CD4-positive, alpha-beta T cell treated with Interleukin-15 for 1 hour (primary cell): ENCODE data around the gene C5orf63.
"Not testable (repeated sequence)": the region's sequence is repeated elsewhere in the genome, so short reads cannot be mapped to it uniquely, and the experiment has no call there.

Experiments used
- DNase-seq: peaks from one replicate; pipeline ENCODE4 v3.0.0-alpha.2; 2020

C5orf63 gene

DNA sequence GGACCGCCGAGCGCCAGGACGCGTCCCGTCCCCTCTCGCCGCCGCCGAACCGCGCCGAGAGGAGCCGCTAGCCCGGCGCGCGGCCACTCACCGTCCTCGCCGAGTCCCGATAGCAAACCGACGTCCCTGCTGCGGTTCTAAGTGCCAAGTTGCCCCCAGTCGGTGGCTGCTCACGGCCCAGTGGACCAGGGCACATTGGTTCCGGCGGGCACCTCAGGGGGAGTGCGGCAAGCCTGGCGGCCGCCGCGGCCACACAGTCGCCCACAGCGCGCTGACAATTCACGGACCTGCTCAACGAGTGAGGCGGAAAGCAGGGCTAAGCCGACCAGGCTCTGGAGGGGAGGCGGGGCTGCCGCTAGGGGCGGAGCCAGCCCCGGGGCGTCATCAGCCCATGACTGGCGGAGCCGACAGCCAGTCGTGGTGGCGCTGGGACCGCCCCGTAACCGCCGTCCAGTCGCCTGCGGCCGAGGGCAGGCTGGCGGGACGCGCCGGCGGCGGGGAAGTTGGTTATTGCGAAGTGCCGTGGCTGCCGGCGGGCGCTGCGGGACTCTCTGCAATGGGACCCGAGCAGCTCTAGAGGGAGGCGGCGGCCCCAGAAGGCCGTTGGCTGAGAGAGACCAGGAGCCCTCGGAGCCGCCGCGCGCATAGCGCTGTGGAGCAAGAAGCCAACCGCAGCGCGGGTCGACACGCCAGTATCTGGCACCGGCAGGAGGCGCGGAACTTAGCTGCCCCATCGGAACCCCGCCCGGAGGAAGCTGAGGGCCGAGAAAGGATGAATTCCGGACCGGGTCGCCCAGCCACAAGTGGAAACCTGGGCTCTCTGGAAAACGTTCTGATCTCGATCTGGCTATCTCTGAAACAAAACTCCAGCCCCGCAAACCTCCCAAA is 42.8 kb downstream of the C5orf63 start, which contains the start of gene MARCHF3:
TSS of gene MARCHF3 (minus strand) at position 300 of the 888 bp plus-strand sequence. CDS start 112,387 bp downstream, outside the sequence.
- DNase-seq: peak; percentile 96

- peak; percentile 46 for DNase-seq
These were observed 43.6 kb downstream of the C5orf63 start for GRCh38 chr5:127029581-127030258.

DNA sequence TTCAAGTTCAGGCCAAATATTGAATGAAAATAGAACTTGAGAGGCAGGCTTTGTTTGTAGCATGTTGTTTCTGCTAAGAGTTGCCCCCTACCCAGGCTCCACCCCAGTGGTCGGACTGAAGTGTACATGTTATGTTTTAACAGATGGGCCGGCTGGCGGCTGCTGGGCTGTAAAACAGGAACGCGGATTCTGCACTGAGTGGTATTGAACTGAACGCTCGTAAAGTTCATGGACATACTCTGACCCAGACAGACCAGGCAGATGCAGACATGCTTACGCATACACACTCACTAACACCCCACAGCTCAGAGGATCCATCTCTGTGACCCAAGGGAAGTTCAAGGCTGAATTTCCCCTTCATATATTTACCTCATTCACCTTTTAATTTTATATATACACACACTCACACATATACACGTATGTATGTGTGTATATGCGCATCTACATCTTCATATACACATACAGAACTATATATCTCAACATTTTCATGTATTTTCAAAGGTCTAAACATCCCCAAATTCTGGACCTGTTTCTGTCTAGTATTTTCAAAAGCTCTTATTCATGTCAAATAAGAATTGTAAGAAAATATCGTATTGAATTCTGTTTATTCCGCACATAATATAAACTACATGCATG is 44.4 kb downstream of the C5orf63 start:
- peak; percentile 20 for DNase-seq

DNA sequence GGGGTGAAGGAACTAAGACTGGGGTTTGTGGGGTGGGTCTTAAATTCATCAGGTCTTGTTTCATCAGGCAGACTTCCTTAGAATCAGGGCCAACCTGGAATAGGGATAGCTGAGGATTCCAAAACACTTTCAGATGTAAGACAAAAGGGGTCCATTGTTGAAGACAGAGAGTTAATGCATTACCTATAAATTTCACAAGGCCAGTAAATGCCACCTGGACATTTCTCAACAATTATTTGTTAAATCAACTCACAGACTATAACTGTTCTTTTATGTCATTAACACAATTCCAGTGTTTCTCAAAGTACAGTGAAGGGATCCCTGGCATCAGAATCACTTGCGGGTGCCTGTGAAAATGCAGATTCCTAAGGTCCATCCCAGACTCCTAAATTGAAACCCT is 45.8 kb downstream of the C5orf63 start:
- no peak for DNase-seq

- no peak for DNase-seq
These were observed 47.1 kb downstream of the C5orf63 start for GRCh38 chr5:127026166-127026565.

- no peak for DNase-seq
These were observed 47.8 kb downstream of the C5orf63 start for GRCh38 chr5:127025467-127025866.

- DNase-seq: no peak
These were observed 48.5 kb downstream of the C5orf63 start for GRCh38 chr5:127024821-127025220.

GRCh38 chr5:127023552-127024191 is 49.6 kb downstream of the C5orf63 start:
- DNase-seq: not testable (repeated sequence)

GRCh38 chr5:127022846-127023245 is 50.5 kb downstream of the C5orf63 start:
- no peak for DNase-seq

DNA sequence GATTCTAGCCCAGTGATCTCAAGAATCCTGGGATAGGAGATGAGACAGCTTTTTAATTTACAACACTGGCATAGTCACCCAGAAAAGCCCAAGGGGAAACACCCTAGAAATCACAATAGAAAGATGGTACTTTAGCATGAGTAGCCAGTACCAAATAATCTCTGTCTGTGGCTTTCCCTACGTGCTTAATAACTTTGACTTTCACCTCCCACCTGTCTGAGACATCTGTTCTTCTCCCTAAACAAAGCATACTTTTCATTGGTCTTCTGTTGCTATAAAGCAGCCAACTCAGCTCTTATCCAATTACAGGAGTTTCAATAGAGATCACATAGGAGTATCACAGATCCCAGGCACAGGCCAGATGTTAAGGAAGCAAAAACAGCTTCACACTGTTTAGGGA is 53.4 kb downstream of the C5orf63 start:
- no peak for DNase-seq

- not testable (repeated sequence) for DNase-seq
These were observed 56.6 kb downstream of the C5orf63 start for GRCh38 chr5:127016722-127017121.

DNA sequence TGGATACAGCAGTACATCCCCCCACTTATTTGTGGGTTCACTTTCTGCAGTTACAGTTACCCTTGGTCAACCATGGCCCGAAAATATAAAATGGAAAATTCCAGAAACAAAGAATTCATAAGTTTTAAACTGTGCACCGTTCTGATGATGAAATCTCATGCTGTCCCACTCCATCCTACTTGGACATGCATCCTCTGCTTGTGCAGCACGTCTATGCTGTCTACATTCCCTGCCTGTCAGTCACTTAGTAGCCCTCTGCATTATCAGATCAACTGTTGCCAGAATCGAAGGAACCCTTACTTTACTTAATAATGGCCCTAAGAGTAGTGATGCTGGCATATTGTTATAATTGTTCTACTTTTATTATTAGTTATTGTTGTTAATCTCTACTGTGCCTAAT is 57.6 kb downstream of the C5orf63 start:
- DNase-seq: no peak

DNA sequence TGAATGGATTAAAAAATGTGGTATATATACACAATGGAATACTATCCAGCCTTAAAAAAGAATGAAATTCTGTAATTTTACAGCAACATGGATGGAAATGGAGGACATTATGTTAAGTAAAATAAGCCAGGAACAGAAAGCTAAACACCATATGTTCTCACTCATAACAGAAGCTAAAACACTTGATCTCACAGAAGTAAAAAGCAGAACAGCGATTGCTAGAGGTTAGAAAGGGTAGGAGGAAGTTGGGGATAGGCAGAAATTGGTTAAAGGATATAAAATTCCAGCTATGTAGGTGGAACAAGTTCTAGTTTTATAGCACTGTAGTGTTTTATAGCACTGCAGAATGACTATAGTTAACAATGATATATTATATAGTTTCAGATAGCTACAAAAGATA is 58.7 kb downstream of the C5orf63 start:
- no peak for DNase-seq

- no peak for DNase-seq
These were observed 59.9 kb downstream of the C5orf63 start for GRCh38 chr5:127013407-127013806.

- DNase-seq: no peak
These were observed 60.4 kb downstream of the C5orf63 start for GRCh38 chr5:127012916-127013315.

DNA sequence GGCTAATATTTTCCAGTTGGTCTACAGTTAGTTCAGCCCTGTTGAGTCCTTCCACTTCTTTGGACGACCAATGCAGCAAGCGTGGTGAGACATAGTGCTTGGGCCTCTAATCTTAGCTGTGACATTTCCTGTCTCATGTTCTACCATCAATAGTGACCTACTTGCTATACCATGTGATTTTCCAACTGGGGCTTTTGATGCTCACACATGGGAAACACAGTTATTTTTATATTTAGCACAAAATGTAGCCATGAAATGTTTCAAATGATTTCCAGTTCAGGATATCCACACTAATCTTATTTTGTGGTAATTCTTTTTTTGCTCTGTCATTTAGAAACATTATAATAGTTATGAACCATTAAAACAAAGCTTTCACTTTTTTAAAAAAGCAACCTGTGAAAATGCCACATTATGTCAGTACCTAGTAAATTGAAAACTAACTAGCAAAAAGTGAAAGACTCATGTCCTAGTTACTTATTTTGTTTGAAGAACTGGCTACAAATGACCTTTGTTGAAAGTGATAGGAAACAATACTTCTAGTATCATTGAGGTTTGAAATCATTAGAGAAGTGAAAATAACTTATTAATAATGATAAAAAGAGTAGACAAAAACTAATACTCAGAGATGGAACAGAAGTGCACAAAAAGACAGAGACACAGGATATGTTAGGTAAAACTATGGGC is 61.2 kb downstream of the C5orf63 start:
- DNase-seq: no peak

DNA sequence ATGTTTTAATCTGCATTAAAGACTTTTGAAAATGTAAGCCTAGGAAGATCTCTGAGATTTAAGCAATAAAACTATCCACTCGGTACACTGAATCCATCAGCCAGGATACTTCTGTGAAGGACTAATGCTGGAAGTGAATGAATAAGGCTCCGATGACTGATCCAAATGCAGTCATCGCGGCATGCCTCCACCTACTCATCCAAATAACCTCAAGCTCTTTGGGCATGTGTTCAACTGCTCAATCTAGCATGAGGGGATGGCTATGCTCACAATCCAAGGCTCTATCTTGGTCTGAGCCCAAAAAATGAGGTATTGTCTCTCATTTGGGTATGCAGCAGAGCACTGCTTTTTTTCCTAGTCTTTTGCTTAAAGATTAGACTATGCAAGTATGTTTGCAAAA is 62.1 kb downstream of the C5orf63 start:
- DNase-seq: no peak

GRCh38 chr5:127010362-127010761 is 62.9 kb downstream of the C5orf63 start:
- DNase-seq: no peak

DNA sequence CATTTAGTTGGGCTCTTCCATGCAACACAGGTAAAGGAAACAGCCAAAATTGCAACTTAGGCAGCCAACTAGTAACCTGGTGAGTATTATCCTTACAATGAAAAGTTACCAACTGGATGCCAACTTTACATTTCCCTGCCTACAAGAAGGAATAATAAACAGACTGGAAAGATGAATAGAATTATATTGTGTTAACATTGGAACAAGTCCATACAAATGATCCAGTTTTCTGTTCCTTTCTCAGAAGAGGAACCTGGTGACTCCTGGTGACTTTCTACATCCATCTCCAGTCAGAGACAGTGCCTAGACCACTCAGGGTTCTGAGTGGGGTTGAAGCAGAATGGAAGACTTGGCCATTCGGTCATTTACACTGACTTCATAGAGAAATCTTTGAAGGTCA is 63.5 kb downstream of the C5orf63 start:
- no peak for DNase-seq

- DNase-seq: no peak
These were observed 64.9 kb downstream of the C5orf63 start for GRCh38 chr5:127008300-127008975.

DNA sequence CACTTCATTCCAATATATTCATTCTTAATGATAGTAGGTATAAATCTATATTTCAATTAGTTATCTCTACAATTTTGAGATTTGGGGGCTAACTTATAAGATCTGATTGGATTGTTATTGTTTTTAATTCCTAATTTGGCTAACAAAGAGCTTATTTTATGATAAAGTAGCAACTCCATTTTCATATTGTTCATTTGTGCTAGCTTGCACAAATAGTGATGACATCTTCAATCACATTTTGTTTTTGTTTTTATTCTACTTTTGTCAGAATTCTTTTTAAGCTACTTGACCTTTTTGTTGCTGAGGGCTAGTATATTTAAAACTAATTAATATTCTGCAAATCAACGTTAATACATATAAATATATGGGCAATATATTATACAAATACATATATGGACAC is 65.8 kb downstream of the C5orf63 start:
- DNase-seq: no peak

- no peak for DNase-seq
These were observed 66.6 kb downstream of the C5orf63 start for GRCh38 chr5:127006744-127007143.
